Regular cardiac myocyte (primary cell): ENCODE measurements around the gene HECA. TPM values are rescaled to one million over a fixed set of nuclear protein-coding genes. Genes with fewer than 3 reads are reported as not detected.

Experiments
- total RNA-seq: library from RNA; depleted of rRNA; stranded (reverse); fragments of >200 nt; gene quantifications from 2 replicates; pipeline ENCODE4 v1.2.3, GENCODE V29; 2014

Gene HECA
- total RNA-seq: 16.3 and 27.3 TPM in 2 replicates

GRCh38 chr6:139134817-139135577, at the start of gene HECA:
TSS of gene HECA (plus strand) at chr6:139135080. CDS start at chr6:139135397, 317 bp downstream.

Other genes starting within 250 kb of the HECA start
- gene REPS1, start 146.8 kb upstream of the HECA start, total RNA-seq: 32.8 and 34.4 TPM in 2 replicates
- gene ABRACL, start 106.3 kb upstream of the HECA start, total RNA-seq: 25.9 and 47.2 TPM in 2 replicates
- under 0.01 and 0.28 TPM in 2 replicates for gene TXLNB, start 156.9 kb downstream of the HECA start, total RNA-seq
- 54.6 and 113 TPM in 2 replicates for gene CITED2, start 239.6 kb downstream of the HECA start, total RNA-seq